ENCODE measurements around the gene GLP1R.

Gene GLP1R

DNA sequence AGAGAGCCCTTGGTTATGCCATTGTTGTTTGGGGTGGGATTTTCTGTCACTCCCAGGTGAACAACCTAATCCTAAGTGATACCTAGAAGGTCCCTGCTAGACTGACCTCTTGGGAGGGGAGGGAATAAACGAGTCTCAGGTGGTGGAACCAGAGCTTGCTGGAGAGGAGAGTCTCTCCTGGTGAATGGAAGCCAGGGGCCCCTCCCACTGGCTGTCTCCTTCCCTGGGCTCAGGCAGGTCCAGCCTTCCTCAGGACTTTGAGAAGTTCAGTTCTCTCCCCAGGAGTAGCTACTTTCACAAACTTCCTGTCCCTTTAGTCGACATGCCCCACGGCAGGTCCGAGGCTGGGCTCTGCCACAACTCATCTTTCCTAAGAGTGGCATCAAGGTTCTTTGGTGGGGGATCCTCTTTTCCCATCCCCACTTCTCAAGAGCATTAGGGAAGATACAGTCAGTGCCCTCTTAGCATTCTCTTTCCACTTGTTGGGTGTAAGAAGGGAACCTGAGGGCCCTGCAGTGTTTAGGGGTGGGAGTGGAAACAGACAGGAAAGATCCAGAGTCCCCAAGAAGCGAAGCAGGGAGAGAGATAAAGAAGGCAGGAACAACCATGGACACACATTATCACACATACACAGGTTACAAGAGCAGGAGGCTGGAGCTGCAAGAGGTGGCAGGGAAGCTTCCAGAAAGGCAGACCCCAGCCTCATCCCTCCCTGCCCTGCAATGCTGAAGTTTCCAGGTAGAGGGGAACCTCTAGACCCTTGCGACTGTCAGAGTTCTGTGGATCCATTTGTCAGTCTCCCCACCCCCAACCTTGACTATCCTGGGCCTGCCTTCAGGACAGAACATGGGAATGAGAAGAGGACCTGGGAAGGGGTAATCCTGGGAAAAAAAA is 900 bp upstream of the GLP1R start:
- no peak for DNase-seq

DNA sequence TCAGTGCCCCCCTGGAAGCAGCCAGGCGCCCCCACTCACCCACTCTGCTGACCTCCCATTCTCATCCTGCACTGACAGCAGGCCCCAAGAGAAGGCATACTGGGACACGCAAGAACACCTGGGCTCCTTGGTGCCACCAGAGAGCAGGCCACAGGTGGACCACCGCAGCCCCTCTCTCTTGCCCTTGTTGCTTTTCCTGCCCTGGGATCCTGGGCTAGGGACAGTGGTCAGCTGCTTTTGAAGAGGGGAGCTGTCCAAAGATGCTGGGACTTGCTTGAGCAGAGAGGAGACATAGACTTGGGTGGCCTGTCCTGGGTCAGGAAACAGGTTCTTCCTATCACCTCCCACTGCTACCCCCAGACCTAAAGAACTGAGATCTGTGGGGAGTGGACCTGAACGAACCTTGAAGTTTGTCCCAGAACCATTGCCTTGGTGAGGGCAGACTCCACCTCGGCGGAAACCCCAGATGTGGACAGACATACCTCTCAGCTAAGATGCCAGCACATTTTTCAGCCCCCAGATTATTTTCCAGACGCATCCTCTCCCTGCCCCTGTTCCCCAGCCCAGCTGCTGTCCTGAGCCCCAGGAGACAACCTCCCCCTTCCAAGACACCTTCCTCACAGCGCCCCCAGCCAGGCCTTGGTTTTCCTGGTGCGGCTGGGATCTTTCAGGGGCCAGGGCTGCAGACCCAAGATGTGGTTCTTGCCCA is 1.1 kb downstream of the GLP1R start:
- no peak for DNase-seq

GRCh38 chr6:39050453-39051112 is 2.0 kb downstream of the GLP1R start:
- no peak for DNase-seq

DNA sequence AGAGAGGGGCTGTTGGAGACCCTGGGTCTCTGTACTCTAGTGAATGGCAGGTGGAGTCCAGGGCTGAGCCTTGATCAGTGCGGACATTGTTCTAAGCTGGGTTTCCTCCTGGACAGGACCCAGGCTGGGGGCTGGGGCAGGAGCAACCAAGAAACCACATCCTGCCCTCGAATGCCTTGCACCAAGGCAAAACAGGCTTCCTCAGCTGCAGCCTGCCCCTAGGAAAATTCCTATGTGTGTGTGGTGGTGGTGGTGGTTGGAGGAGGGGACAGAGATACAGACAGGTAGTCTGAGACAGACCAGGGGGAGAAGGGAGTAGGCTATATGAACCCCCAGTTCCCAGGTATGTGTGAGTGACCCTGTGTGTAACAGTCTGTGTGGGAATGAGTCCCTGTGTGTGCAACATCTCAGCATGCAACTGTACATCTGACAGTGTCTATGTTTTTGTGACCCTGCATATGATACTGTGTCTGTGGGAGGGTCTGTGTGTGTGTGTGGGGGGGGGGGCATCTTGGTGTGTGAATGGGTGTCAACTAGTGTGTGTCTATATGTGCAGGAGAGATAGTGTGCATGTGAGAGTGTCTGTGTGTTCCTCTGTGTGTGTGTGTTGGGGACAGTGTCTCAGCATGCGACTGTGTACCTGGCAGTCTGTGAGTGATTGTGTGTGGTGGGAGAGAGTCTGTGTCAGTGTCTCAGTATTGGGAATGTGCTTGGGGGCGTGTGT is 3.0 kb downstream of the GLP1R start:
- DNase-seq = no peak

DNA sequence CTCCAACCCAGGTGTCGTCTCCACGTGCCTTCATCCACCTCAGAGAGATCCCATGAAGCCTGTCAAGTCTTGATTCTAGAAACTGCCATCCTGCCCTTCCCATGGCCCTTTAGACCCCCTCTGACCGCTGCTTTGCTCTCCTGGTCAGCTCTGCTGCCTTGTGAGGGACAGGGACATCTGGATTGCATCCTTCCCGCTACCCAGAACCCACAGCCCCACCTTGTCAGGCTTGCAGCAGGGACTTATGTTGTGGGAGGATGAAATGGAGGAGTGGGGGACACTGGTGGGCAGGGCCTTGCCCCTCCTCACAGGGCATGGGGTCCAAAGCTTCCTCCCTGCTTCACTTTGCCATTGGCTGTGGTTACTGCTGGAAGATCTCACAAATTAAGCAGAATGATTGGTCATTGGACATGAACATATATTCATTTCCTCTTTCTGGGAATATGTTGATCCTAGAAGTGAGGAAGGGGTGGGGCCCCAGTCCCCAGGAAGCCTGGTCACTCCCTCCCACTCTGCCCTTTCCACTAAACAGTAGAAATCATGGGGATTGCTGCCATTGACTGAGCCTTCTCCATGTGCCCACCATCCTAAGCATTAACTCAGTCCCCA is 4.5 kb downstream of the GLP1R start:
- DNase-seq = no peak

- no peak for DNase-seq
Measured at GRCh38 chr6:39053854-39054576, 5.4 kb downstream of the GLP1R start.

DNA sequence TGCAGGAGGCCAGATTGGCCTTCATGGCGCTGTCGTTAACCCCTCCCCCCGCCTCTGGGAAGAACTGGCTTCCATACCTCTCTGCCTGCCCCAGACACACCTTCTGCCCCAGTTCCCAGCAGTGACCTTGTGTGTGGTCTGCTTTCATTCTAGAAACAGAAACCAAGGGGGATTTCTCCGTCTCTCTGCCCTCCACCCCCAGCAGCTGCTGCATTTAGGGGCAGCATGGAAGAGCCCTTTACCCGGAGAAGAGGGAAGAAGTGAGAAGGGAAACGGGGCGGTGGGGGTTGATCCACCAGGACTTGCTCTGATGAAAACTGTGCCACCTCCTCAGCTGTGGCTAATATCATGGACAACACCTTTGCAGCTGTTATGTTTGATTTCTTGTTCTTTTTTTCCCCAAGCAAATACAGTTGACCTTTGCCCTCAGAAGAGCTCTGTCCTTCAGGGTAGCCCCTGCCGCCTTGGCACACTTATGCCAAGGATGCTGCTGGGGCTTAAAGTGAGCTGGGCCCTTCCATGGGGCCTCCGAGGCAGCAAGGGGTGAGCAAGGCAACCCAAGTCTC is 6.1 kb downstream of the GLP1R start:
- DNase-seq = no peak

- no peak for DNase-seq
Measured at GRCh38 chr6:39055661-39056060, 7.1 kb downstream of the GLP1R start.

- DNase-seq = no peak
Measured at GRCh38 chr6:39056191-39056590, 7.6 kb downstream of the GLP1R start.

- DNase-seq = no peak
Measured at GRCh38 chr6:39056681-39057080, 8.1 kb downstream of the GLP1R start.

DNA sequence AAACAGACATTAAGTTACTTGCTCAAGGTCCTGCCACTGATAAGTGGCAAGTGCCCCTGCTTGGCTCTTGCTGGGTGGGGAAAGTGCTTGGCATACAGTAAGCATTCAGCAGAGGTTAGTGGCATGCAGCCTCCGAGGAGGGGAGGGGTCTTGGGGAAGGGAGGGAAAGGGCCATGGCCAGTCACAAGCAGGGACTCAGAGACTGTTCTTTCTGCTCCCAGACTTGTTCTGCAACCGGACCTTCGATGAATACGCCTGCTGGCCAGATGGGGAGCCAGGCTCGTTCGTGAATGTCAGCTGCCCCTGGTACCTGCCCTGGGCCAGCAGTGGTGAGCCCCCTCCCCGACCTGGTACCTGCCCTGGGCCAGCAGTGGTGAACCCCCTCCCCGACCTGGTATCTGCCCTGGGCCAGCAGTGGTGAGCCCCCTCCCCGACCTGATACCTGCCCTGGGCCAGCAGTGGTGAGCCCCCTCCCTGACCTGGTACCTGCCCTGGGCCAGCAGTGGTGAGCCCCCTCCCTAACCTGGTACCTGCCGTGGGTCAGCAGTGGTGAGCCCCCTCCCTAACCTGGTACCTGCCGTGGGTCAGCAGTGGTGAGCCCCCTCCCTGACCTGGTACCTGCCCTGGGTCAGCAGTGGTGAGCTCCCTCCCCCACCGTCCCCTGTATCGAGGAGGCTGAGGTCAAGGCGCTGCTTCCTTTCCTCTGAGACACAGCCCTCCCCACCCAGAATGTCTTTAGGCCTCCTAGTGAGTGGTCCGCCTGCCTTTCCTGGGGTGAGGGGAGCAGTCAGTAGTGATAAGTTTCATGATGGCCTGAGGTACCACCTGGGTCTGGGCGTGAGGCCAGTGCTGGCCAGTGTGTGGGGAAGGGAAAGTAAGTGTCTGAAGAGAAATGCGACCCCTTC is 8.9 kb downstream of the GLP1R start:
- DNase-seq = no peak

GRCh38 chr6:39058471-39059147 is 10.0 kb downstream of the GLP1R start:
- DNase-seq = no peak

- no peak for DNase-seq
Measured at GRCh38 chr6:39059496-39060310, 11.1 kb downstream of the GLP1R start.

DNA sequence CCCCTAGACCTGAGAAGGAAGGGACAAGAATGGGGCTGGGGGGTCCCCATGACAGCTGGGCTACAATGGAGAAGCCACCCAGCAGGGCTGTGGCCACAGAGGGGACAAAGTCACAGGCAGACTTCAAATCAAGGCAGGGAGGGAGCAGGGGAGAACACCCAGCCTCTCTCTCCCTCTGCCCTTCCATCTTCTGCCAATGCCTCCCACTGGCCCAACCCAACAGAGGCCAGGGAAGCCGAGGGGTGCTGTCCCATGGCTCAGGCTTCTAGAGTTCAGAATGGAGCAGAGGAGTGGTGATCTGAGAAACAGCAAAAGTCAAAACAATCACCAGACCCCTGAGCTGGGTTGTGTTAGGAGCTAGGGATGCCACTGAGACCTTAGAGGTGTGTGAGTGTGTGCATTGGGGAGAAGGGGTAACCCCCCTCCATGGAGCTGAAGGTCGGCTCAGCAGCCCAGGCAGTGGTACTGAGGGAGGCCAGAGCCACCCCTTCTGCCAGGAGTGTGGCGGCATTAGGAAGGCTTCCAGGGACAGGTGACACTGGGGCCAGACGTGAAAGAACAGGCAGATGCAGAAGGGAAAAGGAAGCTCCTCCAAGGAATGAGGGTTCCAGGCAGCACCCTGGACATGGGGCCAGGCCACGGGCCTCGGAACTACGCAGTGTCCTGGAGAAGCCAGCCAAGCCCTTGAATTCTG is 12.0 kb downstream of the GLP1R start:
- no peak for DNase-seq

DNA sequence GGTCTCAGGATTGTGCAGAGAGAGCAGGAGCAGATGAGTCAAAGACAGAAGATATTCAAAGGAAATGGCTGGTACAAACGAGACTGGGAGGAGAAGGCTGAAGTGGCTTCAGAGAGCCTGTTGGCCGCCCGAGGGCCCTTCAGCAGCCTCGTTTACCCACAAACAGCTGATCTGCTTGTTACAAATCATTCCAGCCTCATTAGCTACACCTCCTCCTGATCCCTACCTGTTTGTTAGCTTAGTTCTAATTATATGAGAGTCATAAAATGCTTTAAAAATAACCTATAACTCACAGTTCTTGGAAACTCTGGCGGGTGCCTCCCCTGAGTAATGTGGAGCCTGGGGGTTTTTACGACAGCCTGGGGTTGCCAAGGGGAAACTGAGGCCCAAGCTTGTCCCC is 12.6 kb downstream of the GLP1R start:
- DNase-seq = no peak

- DNase-seq = no peak
Measured at GRCh38 chr6:39061588-39061987, 13.0 kb downstream of the GLP1R start.

DNA sequence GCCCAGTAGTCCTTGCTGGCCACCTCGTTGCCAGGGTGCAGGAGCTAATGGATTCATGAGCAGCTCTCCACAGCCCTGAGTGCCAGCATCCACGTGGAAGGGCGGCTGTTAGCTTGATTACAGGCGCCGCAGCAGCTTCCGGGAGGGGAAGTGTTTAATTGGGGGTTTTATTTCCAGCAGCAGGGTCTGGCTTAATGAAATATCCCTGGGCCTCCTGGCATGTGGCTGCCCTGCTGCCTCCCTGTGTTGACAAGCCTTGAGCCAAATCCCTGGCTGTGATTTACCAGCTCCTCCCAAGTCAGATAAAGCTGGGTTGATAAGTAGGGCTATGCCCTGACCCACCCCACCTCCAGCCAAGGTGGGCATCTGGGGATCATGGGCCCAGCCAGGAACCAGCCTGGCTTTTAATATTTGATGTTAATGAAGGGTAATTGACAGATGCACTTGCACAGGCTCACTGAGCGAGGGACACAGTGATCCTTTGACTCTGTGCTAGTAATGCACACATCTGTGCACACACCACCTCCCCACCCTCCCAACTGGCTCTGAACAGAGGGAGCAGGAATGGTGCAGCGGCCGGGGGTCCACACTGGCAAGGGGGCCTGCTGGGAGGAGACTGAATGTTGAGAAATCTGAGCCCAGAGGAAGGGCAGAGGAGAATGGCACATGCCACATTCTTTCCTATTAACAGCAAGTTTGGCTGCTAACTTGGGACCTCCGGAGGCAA is 13.6 kb downstream of the GLP1R start:
- no peak for DNase-seq

DNA sequence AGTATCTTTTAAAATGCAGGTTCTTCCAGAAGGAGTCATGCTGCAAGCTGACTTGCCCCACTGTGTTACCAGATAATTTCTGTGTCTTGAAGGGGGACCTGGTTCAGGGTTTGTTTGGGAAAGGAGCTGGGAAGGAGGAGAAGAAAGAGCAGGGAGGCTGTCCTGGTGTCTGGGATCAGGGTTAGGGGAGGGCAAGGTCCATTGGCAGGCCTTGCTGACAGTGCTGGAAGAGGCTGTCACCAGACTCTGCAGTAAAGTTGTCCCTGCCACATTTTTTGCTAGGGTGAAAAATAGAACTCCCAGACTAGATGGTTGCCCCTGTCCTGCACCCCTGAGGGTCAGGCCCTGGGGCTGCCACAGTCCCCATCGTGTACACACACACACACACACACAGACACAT is 14.9 kb downstream of the GLP1R start:
- DNase-seq = no peak

Data from activated CD4-positive, alpha-beta T cell treated with anti-CD3 and anti-CD28 coated beads, Interleukin-2, amount 50 U/mL, for 1 hour (primary cell).